ENCODE results near the gene SPHK2.

DNA sequence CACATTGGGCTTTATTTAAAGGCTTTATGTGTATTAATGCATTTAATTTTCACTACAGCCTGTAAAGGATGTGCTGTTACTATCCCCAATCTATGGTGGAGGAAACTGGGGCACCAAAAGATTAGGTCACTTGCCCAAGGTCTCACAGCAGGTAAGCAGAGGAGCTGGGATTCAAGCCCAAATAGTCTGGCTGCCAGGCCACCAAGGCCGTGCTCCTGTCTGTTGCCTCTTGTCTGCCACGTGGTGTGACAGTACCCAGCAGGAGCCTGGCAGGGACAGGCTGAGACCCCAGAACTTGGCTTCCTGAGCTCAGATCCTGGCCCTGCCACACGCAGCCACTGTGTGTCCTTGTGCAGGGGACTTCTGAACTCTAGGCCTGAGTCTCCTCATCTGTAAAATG lies 49.0 kb downstream of the SPHK2 start:
- TF ChIP-seq EZH2 (IDR thresholded peaks at IDR 0.05; ENCODE audit: insufficient read depth, poor library complexity, severe bottlenecking), result no peak
- no peak for TF ChIP-seq EZH2phosphoT487 (IDR thresholded peaks at IDR 0.05; ENCODE audit: insufficient read depth, low read depth)

All from GM23248 (cell line).